ENCODE data around the gene MGST2. TPM values are rescaled to one million over a fixed set of nuclear protein-coding genes. Genes with fewer than 3 reads are reported as not detected.

MGST2 gene
- total RNA-seq, 4 donors from 2014 or later, result 22.4 to 73.7 (median 40.2) TPM

- no peak for TF ChIP-seq CTCF (IDR thresholded peaks at IDR 0.05; ENCODE audit: low read depth)
These were observed 59.6 kb downstream of the MGST2 start for GRCh38 chr4:139725236-139725635.

GRCh38 chr4:139726615-139727014, 61.0 kb downstream of the MGST2 start:
- TF ChIP-seq CTCF (IDR thresholded peaks at IDR 0.05; ENCODE audit: low read depth), result no peak

GRCh38 chr4:139728146-139728545, 62.5 kb downstream of the MGST2 start:
- no peak for TF ChIP-seq CTCF (IDR thresholded peaks at IDR 0.05; ENCODE audit: low read depth)

GRCh38 chr4:139728840-139729239, 63.2 kb downstream of the MGST2 start:
- no peak for TF ChIP-seq CTCF (IDR thresholded peaks at IDR 0.05; ENCODE audit: low read depth)

GRCh38 chr4:139732991-139733570, 67.5 kb downstream of the MGST2 start:
- TF ChIP-seq CTCF (IDR thresholded peaks at IDR 0.05; ENCODE audit: low read depth), result no peak

GRCh38 chr4:139734201-139734874, 68.7 kb downstream of the MGST2 start:
- TF ChIP-seq CTCF (IDR thresholded peaks at IDR 0.05; ENCODE audit: low read depth), result no peak

- TF ChIP-seq CTCF (IDR thresholded peaks at IDR 0.05; ENCODE audit: low read depth), result no peak
These were observed 69.3 kb downstream of the MGST2 start for GRCh38 chr4:139734875-139735380.

Data from subcutaneous adipose tissue (tissue), 4 donors.